Heart left ventricle (tissue), 16 donors: ENCODE data around the gene PRKN. TPM values are rescaled to one million over a fixed set of nuclear protein-coding genes. Genes with fewer than 3 reads are reported as not detected.
A peak's percentile ranks its signal among the peaks of the same experiment; 100 is the strongest.

Experiments
- ATAC-seq, 4 donors: fragments of 200-7000 bp; cut with Tn5 transposase; one replicate each; pipeline ENCODE4 v1.9.1; 2020 to 2022; ENCODE audit warnings: moderate library complexity in 4 of 4, mild to moderate bottlenecking in 3 of 4, moderate number of reproducible peaks in 1 of 4
- DNase-seq, 5 donors: peaks; one replicate each; pipeline ENCODE4 v3.0.0-alpha.2; 2020
- H3K27ac ChIP-seq, 12 donors: fragments of 200-600 bp; sonication (generic) in 4 of 12; one replicate each; pipeline versions ENCODE4 v1.5.0 to v1.8.0; 2016 to 2022; ENCODE audit warnings: mild to moderate bottlenecking in 2 of 12
- H3K27me3 ChIP-seq, 9 donors: fragments of 200-600 bp; sonication (generic) in 2 of 9; one replicate each; pipeline versions ENCODE4 v1.5.1 to v1.8.0; 2016 to 2022; ENCODE audit warnings: mild to moderate bottlenecking in 3 of 9
- H3K36me3 ChIP-seq, 9 donors: fragments of 200-600 bp; sonication (generic) in 2 of 9; one replicate each; pipeline versions ENCODE4 v1.5.0 to v1.8.0; 2018 to 2022; ENCODE audit warnings: mild to moderate bottlenecking in 2 of 9
- H3K4me1 ChIP-seq, 12 donors: fragments of 200-600 bp; sonication (generic) in 4 of 12; one replicate each; pipeline versions ENCODE4 v1.5.0 to v1.8.0; 2016 to 2022; ENCODE audit warnings: mild to moderate bottlenecking in 3 of 12
- H3K4me3 ChIP-seq, 12 donors: fragments of 200-600 bp; sonication (generic) in 4 of 12; one replicate each; pipeline versions ENCODE4 v1.5.0 to v1.8.0; 2017 to 2022; ENCODE audit warnings: mild to moderate bottlenecking in 9 of 12, moderate library complexity in 4 of 12
- H3K9me3 ChIP-seq, 12 donors: fragments of 200-600 bp; sonication (generic) in 4 of 12; one replicate each; pipeline versions ENCODE4 v1.5.0 to v1.8.0; 2016 to 2022; ENCODE audit warnings: mild to moderate bottlenecking in 1 of 12
- CTCF ChIP-seq, 12 donors: fragments of 200-600 bp; sonication (generic) in 4 of 12; IDR thresholded peaks; one replicate each; pipeline versions ENCODE4 v1.5.0 to v1.8.0; 2018 to 2022; ENCODE audit warnings: antibody characterized with exemption in 12 of 12, mild to moderate bottlenecking in 5 of 12
- POLR2A ChIP-seq, 2 donors: fragments of 450-650 bp; IDR thresholded peaks; one replicate each; pipeline ENCODE4 v1.6.1; 2017; ENCODE audit warnings: antibody characterized with exemption in 2 of 2, mild to moderate bottlenecking in 2 of 2, moderate library complexity in 2 of 2
- WGBS, 4 donors: extraction: QIAGEN DNeasy Blood & Tissue Kit in 2 of 4; methylation state at CpG; one replicate each; pipeline versions ENCODE4 v1.1.5 to v1.1.7; 2013 to 2018; 5-methylcytosine and 5-hydroxymethylcytosine counted together
- intact Hi-C, 10 donors: fragments of 100-400 bp; cut with DNase I; formaldehyde crosslinking; loops; one replicate each; pipeline versions ENCODE4 v1.11.1 to v1.14.2; 2022
- polyA plus RNA-seq, 2 donors: library from polyadenylated mRNA; stranded (reverse); fragments of 200-250 nt; gene quantifications; one replicate each; pipeline ENCODE4 v1.2.3, GENCODE V29; 2013
- total RNA-seq, 9 donors: library from RNA; depleted of rRNA in 2 of 9; stranded (reverse); fragments of >200 nt in 2 of 9; fragmentation: NEBNext Ultra II Directional in 3 of 9; extraction: Animal tissue kit (Norgen Biotek cat#: 25700) in 3 of 9; gene quantifications; one replicate each; pipeline versions ENCODE4 v1.1.0 to v1.2.4, GENCODE V29; 2016 to 2023
- donor health status: ischemic (EF 13 %, LVEDD 7.1; RV severe dilation, severe dysfunction).
- donor health status: healthy with polysubstance abuse.
- donor health status: DM: no; HTN: yes; CAD: no.
- donor health status: DM: no; HTN: no; CAD: no.
- donor health status: ischemic (EF 25% LVEDD 6.9; RV normal size, moderate dysfunction).
- donor health status: ischemic (EF 25% LVEDD 5.7; RV mildly dilated, moderate dysfunction).
- donor health status: healthy.
- donor health status: DM: yes; HTN: yes; CAD: no.
- donor health status: ischemic (EF 35%, LVEDD 5.7; RV mildly dilated, moderate dysfunction).
- donor health status: nonischemic (EF 11% LVEDD 7.7; RV severe dilation, severe dysfunction).
- donor health status: DM: yes; HTN: yes; CAD: no.
- donor health status: PGD.
- donor health status: ischemic (EF 29% LVEDD 5.4; RV normal size, mild dysfunction).
- donor health status: nonischemic (EF 23%, LVEDD 6.1; RV moderate dilation, normal function).

The PRKN gene
- total and polyA plus RNA-seq, 11 donors: 3.4 to 32.5 (median 21.2) TPM

- no peak for DNase-seq
- TF ChIP-seq POLR2A (IDR thresholded peaks at IDR 0.05): no peak
- TF ChIP-seq CTCF (IDR thresholded peaks at IDR 0.05): no peak
- H3K27me3 ChIP-seq: no peaks in the 10 kb centered on the region
These were observed 1233.0 kb downstream of the PRKN start for GRCh38 chr6:161494566-161494965.

GRCh38 chr6:161493576-161494118 is 1233.9 kb downstream of the PRKN start:
- Histone ChIP-seq H3K27me3 (no peaks in the 10 kb centered on the region), H3K27ac (no peak overlapping the region), H3K36me3 (no peaks in the 10 kb centered on the region), H3K4me3 (no peak overlapping the region), H3K9me3 (peaks cover 0 to 5% (median 0%) of the 10 kb centered on the region in 12 donors), H3K4me1 (peaks cover 0 to 8% (median 0%) of the 10 kb centered on the region in 12 donors)
- DNase-seq (no peak), ATAC-seq (peak in 2 of 4 donors; percentile 24 to 28)
- intact Hi-C loops: no loop called here
- TF ChIP-seq POLR2A (IDR thresholded peaks at IDR 0.05): no peak
- no peak for TF ChIP-seq CTCF (IDR thresholded peaks at IDR 0.05)
- WGBS, 4 donors: 63 to 67% (median 64%) methylated on average over 13 of the region's 13 CpGs

More at GRCh38 chr6:161494566-161494965, 1233.0 kb downstream of the PRKN start:
- Histone ChIP-seq H3K4me3 (no peak overlapping the region), H3K9me3 (peaks cover 0 to 5% (median 0%) of the 10 kb centered on the region in 12 donors), H3K27ac (no peak overlapping the region), H3K36me3 (no peaks in the 10 kb centered on the region), H3K4me1 (peaks cover 0 to 8% (median 0%) of the 10 kb centered on the region in 12 donors)
- intact Hi-C loops: no loop called here
- no peak for ATAC-seq
- whole genome bisulfite sequencing, 4 donors: 71 to 87% (median 80%) methylated on average over 7 of the region's 7 CpGs

DNA sequence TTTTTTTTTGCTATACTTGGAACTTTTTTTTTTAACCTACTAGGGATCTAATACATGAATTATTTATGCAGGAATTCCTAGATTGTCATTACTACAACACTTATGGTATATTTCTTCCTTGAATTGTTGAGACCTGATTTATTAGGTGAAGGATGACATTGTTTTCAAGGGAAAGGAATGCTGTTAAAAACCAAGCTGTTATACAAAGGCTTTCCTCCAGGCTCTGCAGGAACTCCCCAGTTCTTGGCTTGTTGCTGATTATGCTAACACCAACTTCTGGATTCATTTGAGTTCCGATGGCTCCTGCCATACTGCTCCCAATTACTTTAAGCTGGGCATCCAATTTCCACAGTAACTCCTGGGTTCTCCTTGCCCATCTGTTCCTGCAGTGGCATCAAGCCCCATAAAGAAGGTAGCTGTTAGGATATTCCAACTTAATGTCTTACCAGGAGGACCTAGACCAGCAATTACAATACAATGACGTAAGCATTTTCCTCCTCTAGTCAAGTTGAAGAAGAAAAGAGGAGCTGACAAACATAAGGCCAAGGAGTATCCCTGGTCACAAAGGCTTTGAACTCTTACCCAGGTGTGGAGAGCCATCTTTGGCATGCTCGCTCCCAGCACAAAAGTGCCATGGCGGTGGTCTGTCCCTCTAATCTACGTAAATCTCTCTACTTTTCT is 1237.8 kb downstream of the PRKN start:
- Histone ChIP-seq H3K9me3 (no peaks in the 10 kb centered on the region), H3K4me3 (no peak overlapping the region), H3K27me3 (no peaks in the 10 kb centered on the region), H3K27ac (no peak overlapping the region), H3K4me1 (peaks cover 0 to 12% (median 0%) of the 10 kb centered on the region in 12 donors), H3K36me3 (no peaks in the 10 kb centered on the region)
- intact Hi-C loops: loop anchor here in 1 of 10 donors (5.0 kb wide), 1 partner anchor 52 kb away; no protein-coding TSS in a partner anchor
- no peak for ATAC-seq
- TF ChIP-seq CTCF (IDR thresholded peaks at IDR 0.05): no peak
- TF ChIP-seq POLR2A (IDR thresholded peaks at IDR 0.05): no peak
- no peak for DNase-seq
- 93 to 98% (median 95%) methylated on average over 5 of the region's 5 CpGs for WGBS, 4 donors

GRCh38 chr6:161487694-161488093 is 1239.9 kb downstream of the PRKN start:
- peaks cover 0 to 11% (median 0%) of the 10 kb centered on the region in 12 donors for H3K4me1 ChIP-seq
- TF ChIP-seq CTCF (IDR thresholded peaks at IDR 0.05): no peak
- TF ChIP-seq POLR2A (IDR thresholded peaks at IDR 0.05): no peak
- 83 to 91% (median 86%) methylated on average over 5 of the region's 5 CpGs for WGBS, 4 donors
- H3K36me3 ChIP-seq: no peaks in the 10 kb centered on the region
- H3K27ac ChIP-seq: no peak overlapping the region
- intact Hi-C loops: loop anchor here in 1 of 10 donors (5.0 kb wide), 1 partner anchor 50 kb away; no protein-coding TSS in a partner anchor
- DNase-seq (no peak), ATAC-seq (no peak)
- H3K4me3 ChIP-seq: no peak overlapping the region
- H3K9me3 ChIP-seq: no peaks in the 10 kb centered on the region
- no peaks in the 10 kb centered on the region for H3K27me3 ChIP-seq
